Neuronal stem cell (in vitro differentiated cells): ENCODE results near the gene MYO1C.
"Not testable (repeated sequence)": the region's sequence is repeated elsewhere in the genome, so short reads cannot be mapped to it uniquely, and the experiment has no call there.

Experiments used
- DNase-seq: peaks from one replicate; pipeline ENCODE4 v3.0.0-alpha.2; 2013; ENCODE audit warnings: low spot score
- H2AFZ ChIP-seq: one replicate; pipeline ENCODE4 v1.6.1; 2013; ENCODE audit warnings: mild to moderate bottlenecking, low read length, inconsistent platforms
- H2AK5ac ChIP-seq: 2 replicates; pipeline ENCODE4 v1.6.1; 2013; ENCODE audit warnings: low read depth, mild to moderate bottlenecking, inconsistent platforms, low read length, moderate library complexity, mixed read lengths
- H2BK120ac ChIP-seq: 2 replicates; pipeline ENCODE4 v1.6.1; 2013; ENCODE audit warnings: low read depth, mild to moderate bottlenecking, inconsistent platforms, low read length, moderate library complexity, mixed read lengths
- H2BK12ac ChIP-seq: one replicate; pipeline ENCODE4 v1.6.1; 2013; ENCODE audit warnings: low read length, inconsistent platforms
- H2BK15ac ChIP-seq: 2 replicates; pipeline ENCODE4 v1.6.1; 2013; ENCODE audit warnings: mild to moderate bottlenecking, low read length, inconsistent platforms, mixed read lengths
- H2BK5ac ChIP-seq: one replicate; pipeline ENCODE4 v1.6.1; 2013; ENCODE audit warnings: inconsistent platforms, mild to moderate bottlenecking, low read length, moderate library complexity
- H3K14ac ChIP-seq: one replicate; pipeline ENCODE4 v1.6.1; 2013; ENCODE audit warnings: low read length, inconsistent platforms
- H3K18ac ChIP-seq: 2 replicates; pipeline ENCODE4 v1.6.1; 2013; ENCODE audit warnings: low read length, inconsistent platforms
- H3K23ac ChIP-seq: 2 replicates; pipeline ENCODE4 v1.6.1; 2013; ENCODE audit warnings: low read depth, mild to moderate bottlenecking, mixed read lengths, low read length, inconsistent platforms; ENCODE audit not compliant: poor library complexity
- H3K27ac ChIP-seq: replicated peaks from 3 replicates; pipeline ENCODE4 v1.5.1; 2013; ENCODE audit warnings: low read length, inconsistent platforms
- H3K27me3 ChIP-seq, 3 experiments: 2 replicates each; pipeline ENCODE4 v1.6.1; 2013; ENCODE audit warnings: low read length in 3 of 3, mild to moderate bottlenecking in 2 of 3, inconsistent platforms in 1 of 3, low read depth in 1 of 3, mixed read lengths in 1 of 3, moderate library complexity in 1 of 3; ENCODE audit not compliant: control insufficient read depth in 3 of 3, insufficient read depth in 3 of 3
- H3K36me3 ChIP-seq, 2 donors: replicated peaks in 1 of 2; 2 replicates each; pipeline ENCODE4 v1.6.1; 2013; ENCODE audit warnings: low read length in 2 of 2; ENCODE audit not compliant: control insufficient read depth in 2 of 2, insufficient read depth in 2 of 2
- H3K4ac ChIP-seq: 2 replicates; pipeline ENCODE4 v1.6.1; 2013; ENCODE audit warnings: inconsistent platforms, mild to moderate bottlenecking, low read length, moderate library complexity
- H3K4me1 ChIP-seq, 2 donors: 1 replicate in 1 of 2; 2 replicates in 1 of 2; pipeline ENCODE4 v1.6.1; 2013; ENCODE audit warnings: low read length in 2 of 2, low read depth in 1 of 2; ENCODE audit not compliant: control insufficient read depth in 2 of 2, insufficient read depth in 1 of 2
- H3K4me2 ChIP-seq: one replicate; pipeline ENCODE4 v1.6.1; 2013; ENCODE audit warnings: mild to moderate bottlenecking, low read length, inconsistent platforms; ENCODE audit not compliant: insufficient read depth, poor library complexity, severe bottlenecking
- H3K4me3 ChIP-seq, 2 donors: 2 replicates each; pipeline ENCODE4 v1.5.1; 2013; ENCODE audit warnings: low read length in 2 of 2, mild to moderate bottlenecking in 2 of 2, inconsistent platforms in 1 of 2, moderate library complexity in 1 of 2
- H3K79me1 ChIP-seq: one replicate; pipeline ENCODE4 v1.6.1; 2013; ENCODE audit warnings: low read depth, mild to moderate bottlenecking, inconsistent platforms, low read length, moderate library complexity
- H3K9ac ChIP-seq: one replicate; pipeline ENCODE4 v1.6.1; 2013; ENCODE audit warnings: mild to moderate bottlenecking, low read depth, low read length, inconsistent platforms; ENCODE audit not compliant: poor library complexity
- H3K9me3 ChIP-seq, 2 donors: replicated peaks in 1 of 2; 2 replicates each; pipeline versions ENCODE3 to v1.6.1; 2013; ENCODE audit warnings: low read length in 2 of 2, mild to moderate bottlenecking in 2 of 2, inconsistent platforms in 1 of 2, low read depth in 1 of 2, mixed read lengths in 1 of 2, moderate library complexity in 1 of 2; ENCODE audit not compliant: control insufficient read depth in 2 of 2, insufficient read depth in 1 of 2
- H4K8ac ChIP-seq: one replicate; pipeline ENCODE4 v1.6.1; 2013; ENCODE audit warnings: low read depth, mild to moderate bottlenecking, inconsistent platforms, low read length, moderate library complexity
- H4K91ac ChIP-seq: one replicate; pipeline ENCODE4 v1.6.1; 2013; ENCODE audit warnings: low read length, low read depth, mild to moderate bottlenecking, inconsistent platforms; ENCODE audit not compliant: poor library complexity
- WGBS, 2 donors: extraction: QIAGEN DNeasy Blood & Tissue Kit; methylation state at CpG; one replicate each; pipeline ENCODE4 v1.1.7; 2013; ENCODE audit warnings: missing lambda C conversion rate in 2 of 2, mixed read lengths in 1 of 2; ENCODE audit not compliant: insufficient read length in 2 of 2, insufficient replicate concordance in 1 of 2; ENCODE audit errors: extremely low coverage in 2 of 2; 5-methylcytosine and 5-hydroxymethylcytosine counted together

MYO1C gene

GRCh38 chr17:1420163-1420562, 72.3 kb downstream of the MYO1C start:
- H3K79me1 ChIP-seq, result peaks cover 3% of the 10 kb centered on the region
- H3K9ac ChIP-seq, result no peak overlapping the region
- peaks cover 16 to 61% of the 10 kb centered on the region in 2 donors for H3K36me3 ChIP-seq
- no peak overlapping the region for H3K4me3 ChIP-seq
- peaks cover 0 to 3% of the 10 kb centered on the region in 2 donors for H3K4me1 ChIP-seq
- H4K91ac ChIP-seq, result no peak overlapping the region
- H2BK5ac ChIP-seq, result no peak overlapping the region
- no peak overlapping the region for H3K4ac ChIP-seq
- no peak overlapping the region for H3K4me2 ChIP-seq
- no CpG with 5 or more reads among the region's 11 CpGs for WGBS, 2 donors
- no peak overlapping the region for H2AFZ ChIP-seq
- H3K14ac ChIP-seq, result no peak overlapping the region
- H2AK5ac ChIP-seq, result no peak overlapping the region
- H4K8ac ChIP-seq, result no peak overlapping the region
- no peaks in the 10 kb centered on the region for H3K27me3 ChIP-seq
- DNase-seq, result no peak
- H2BK120ac ChIP-seq, result no peak overlapping the region
- H3K18ac ChIP-seq, result no peak overlapping the region
- no peak overlapping the region for H2BK12ac ChIP-seq
- no peaks in the 10 kb centered on the region for H3K9me3 ChIP-seq
- no peak overlapping the region for H3K27ac ChIP-seq
- H3K23ac ChIP-seq, result no peak overlapping the region
- H2BK15ac ChIP-seq, result no peak overlapping the region

DNA sequence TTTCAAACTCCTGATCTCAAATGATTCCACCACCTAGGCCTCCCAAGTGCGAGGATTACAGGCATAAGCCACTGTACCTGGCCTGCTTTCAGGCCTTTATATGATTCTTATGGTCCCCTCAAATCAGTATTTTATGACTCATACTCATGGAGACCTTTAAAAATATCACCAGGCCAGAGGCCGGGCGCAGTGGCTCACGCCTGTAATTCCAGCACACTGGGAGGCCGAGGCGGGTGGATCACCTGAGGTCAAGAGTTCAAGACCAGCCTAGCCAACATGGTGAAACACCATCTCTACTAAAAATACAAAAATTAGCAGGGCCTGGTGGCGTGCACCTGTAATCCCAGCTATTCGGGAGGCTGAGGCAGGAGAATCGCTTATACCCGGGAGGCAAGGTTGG, 74.0 kb downstream of the MYO1C start:
- not testable (repeated sequence) for H3K4me2 ChIP-seq, H4K8ac ChIP-seq, DNase-seq, H2BK120ac ChIP-seq, H2AK5ac ChIP-seq, H3K18ac ChIP-seq, H3K4ac ChIP-seq, H3K14ac ChIP-seq, H3K79me1 ChIP-seq, H2BK12ac ChIP-seq, H2AFZ ChIP-seq, H2BK5ac ChIP-seq, H3K4me3 ChIP-seq, H3K27me3 ChIP-seq, H2BK15ac ChIP-seq, H3K9me3 ChIP-seq, H4K91ac ChIP-seq, H3K9ac ChIP-seq, H3K4me1 ChIP-seq, H3K23ac ChIP-seq, H3K27ac ChIP-seq
- H3K36me3 ChIP-seq, result peaks cover 15 to 48% of the 10 kb centered on the region in 2 donors
- WGBS, 2 donors, result no CpG with 5 or more reads among the region's 10 CpGs

DNA sequence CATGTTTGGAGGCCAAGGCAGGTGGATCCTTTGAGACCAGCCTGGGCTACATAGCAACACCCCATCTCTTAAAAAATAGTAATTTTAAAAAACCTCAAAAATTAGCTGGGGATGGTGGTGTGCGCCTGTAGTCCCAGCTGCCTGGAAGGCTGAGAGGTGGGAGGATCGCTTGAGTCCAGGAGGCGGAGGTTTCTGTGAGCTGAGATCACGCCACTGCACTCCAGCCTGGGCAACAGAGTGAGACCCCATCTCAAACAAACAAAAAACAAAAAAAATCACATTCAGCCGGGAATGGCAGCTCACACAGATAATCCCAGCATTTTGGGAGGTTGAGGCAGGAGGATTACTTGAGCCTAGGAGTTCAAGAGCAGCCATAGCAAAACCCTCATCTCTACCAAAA, 76.1 kb downstream of the MYO1C start:
- Histone ChIP-seq H3K9me3 (peaks cover 0 to 2% of the 10 kb centered on the region in 2 donors), H3K4me1 (no peaks in the 10 kb centered on the region), H2AK5ac (no peak overlapping the region), H2BK5ac (no peak overlapping the region), H2BK120ac (no peak overlapping the region), H4K91ac (no peak overlapping the region), H3K18ac (no peak overlapping the region), H3K4ac (no peak overlapping the region), H3K4me2 (no peak overlapping the region), H3K23ac (no peak overlapping the region), H4K8ac (no peak overlapping the region), H3K27me3 (no peaks in the 10 kb centered on the region), H2BK15ac (no peak overlapping the region), H2AFZ (no peak overlapping the region), H3K9ac (no peak overlapping the region), H3K4me3 (no peak overlapping the region), H2BK12ac (no peak overlapping the region), H3K79me1 (peaks cover 3% of the 10 kb centered on the region), H3K36me3 (peaks cover 2 to 28% of the 10 kb centered on the region in 2 donors), H3K14ac (no peak overlapping the region), H3K27ac (no peak overlapping the region)
- no CpG with 5 or more reads among the region's 5 CpGs for WGBS, 2 donors
- no peak for DNase-seq

DNA sequence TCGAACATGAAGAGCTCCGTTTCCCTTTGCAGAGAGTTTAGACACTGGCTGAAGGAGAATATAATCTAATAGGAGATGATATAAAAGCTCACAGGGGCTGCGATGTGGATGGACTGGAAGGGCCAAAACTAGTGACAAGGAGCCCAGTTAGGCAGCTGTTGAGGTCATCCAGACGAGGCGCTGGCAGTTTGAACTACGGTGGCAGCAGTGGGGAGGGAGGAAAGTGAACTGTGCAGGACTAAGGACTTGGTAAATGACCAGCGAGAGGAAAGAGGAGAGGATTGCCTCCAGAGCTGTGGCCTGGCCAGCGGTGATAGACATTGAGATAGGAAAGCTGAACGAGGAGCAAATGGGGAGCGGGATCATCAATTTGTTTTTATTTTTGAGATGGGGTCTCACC, 77.9 kb downstream of the MYO1C start:
- Histone ChIP-seq H3K18ac (no peak overlapping the region), H2BK12ac (no peak overlapping the region), H3K27ac (no peak overlapping the region), H3K27me3 (no peaks in the 10 kb centered on the region), H3K79me1 (peaks cover 3% of the 10 kb centered on the region), H3K4me1 (no peaks in the 10 kb centered on the region), H3K36me3 (peaks cover 0 to 10% of the 10 kb centered on the region in 2 donors), H2BK120ac (no peak overlapping the region), H3K9ac (no peak overlapping the region), H4K91ac (no peak overlapping the region), H3K4me2 (no peak overlapping the region), H3K9me3 (peaks cover 0 to 2% of the 10 kb centered on the region in 2 donors), H3K4ac (no peak overlapping the region), H2AK5ac (no peak overlapping the region), H4K8ac (no peak overlapping the region), H3K23ac (no peak overlapping the region), H2AFZ (no peak overlapping the region), H3K4me3 (no peak overlapping the region), H2BK5ac (no peak overlapping the region), H3K14ac (no peak overlapping the region), H2BK15ac (no peak overlapping the region)
- WGBS, 2 donors, result no CpG with 5 or more reads among the region's 10 CpGs
- DNase-seq, result no peak
